Mucosa of descending colon (tissue), 3 donors: ENCODE results near the gene BMERB1. TPM values are rescaled to one million over a fixed set of nuclear protein-coding genes. Genes with fewer than 3 reads are reported as not detected.
A peak's percentile ranks its signal among the peaks of the same experiment; 100 is the strongest.
"Not testable (repeated sequence)": the region's sequence is repeated elsewhere in the genome, so short reads cannot be mapped to it uniquely, and the experiment has no call there.

Experiments used
- ATAC-seq: fragments of 200-7000 bp; cut with Tn5 transposase; one replicate; pipeline ENCODE4 v1.9.1; 2020; ENCODE audit warnings: mild to moderate bottlenecking, moderate library complexity
- DNase-seq, 3 donors: peaks; one replicate each; pipeline ENCODE4 v3.0.0-alpha.2; 2020
- H3K36me3 ChIP-seq: fragments of 200-600 bp; one replicate; pipeline ENCODE4 v1.8.0; 2021; ENCODE audit warnings: low read depth, mild to moderate bottlenecking
- H3K4me1 ChIP-seq: fragments of 200-600 bp; one replicate; pipeline ENCODE4 v1.8.0; 2021; ENCODE audit warnings: low read depth, mild to moderate bottlenecking
- H3K4me3 ChIP-seq: fragments of 200-600 bp; one replicate; pipeline ENCODE4 v1.8.0; 2021; ENCODE audit warnings: mild to moderate bottlenecking
- H3K9me3 ChIP-seq: fragments of 200-600 bp; one replicate; pipeline ENCODE4 v1.8.0; 2021; ENCODE audit warnings: mild to moderate bottlenecking
- intact Hi-C, 2 donors: fragments of 100-400 bp; cut with DNase I in 1 of 2; cut with micrococcal nuclease in 1 of 2; formaldehyde crosslinking; loops; one replicate each; pipeline versions ENCODE4 v1.11.0 to v1.11.1; 2022; cut with DNase I, micrococcal nuclease
- total RNA-seq, 3 donors: library from RNA; stranded (reverse); fragmentation: NEBNext Ultra II Directional in 2 of 3; extraction: Animal tissue kit (Norgen Biotek cat#: 25700) in 2 of 3; gene quantifications; one replicate each; pipeline versions ENCODE4 v1.2.1 to v1.2.4, GENCODE V29; 2021 to 2023
- TF ChIP-seq, protein P1 (sequence below): fragments of 200-600 bp; IDR thresholded peaks from one replicate; pipeline ENCODE4 v1.8.0; 2022; ENCODE audit warnings: antibody characterized with exemption, mild to moderate bottlenecking
- donor health status: DM: no; HTN: no; CAD: no; lungs with moderate emphysema.
- donor health status: DM: no; HTN: no; CAD: no.
- donor health status: DM: no; HTN: yes; CAD: no.

Gene BMERB1
- total RNA-seq, 3 donors from 2014 or later: 5.4 to 54.3 (median 9.1) TPM

DNA sequence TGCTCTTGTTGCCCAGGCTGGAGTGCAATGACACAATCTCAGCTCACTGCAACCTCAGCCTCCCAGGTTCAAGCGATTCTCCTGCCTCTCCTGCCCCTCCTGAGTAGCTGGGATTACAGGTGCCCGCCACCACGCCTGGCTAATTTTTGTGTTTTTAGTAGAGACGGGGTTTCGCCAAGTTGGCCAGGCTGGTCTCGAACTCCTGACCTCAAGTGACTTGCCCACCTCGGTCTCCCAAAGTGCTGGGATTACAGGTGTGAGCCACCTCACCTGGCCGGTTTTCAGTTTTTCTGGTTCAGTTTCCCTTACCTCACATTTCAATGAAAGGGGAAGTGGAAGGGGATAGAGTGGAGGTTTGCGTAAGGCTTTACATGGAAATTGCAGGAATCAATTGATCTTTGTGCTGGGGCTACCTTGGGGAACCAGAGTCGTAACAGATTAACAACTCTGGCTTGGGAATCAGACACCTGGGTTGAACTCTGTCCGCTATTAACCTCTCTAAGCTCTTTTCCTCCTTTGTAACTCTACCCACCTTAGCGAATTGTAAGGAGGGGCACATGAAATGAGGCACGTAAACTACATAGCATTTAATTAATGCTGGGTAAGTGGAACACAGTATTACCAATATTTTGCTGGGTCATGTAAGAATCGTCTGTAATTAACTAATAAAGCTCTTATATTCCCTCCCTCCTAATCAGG lies 35.6 kb upstream of the BMERB1 start:
- H3K4me3 ChIP-seq: no peak overlapping the region
- peak; percentile 55 for ATAC-seq
- intact Hi-C loops: no loop called here
- H3K9me3 ChIP-seq: no peaks in the 10 kb centered on the region
- no peaks in the 10 kb centered on the region for H3K36me3 ChIP-seq
- TF ChIP-seq, protein P1, sequence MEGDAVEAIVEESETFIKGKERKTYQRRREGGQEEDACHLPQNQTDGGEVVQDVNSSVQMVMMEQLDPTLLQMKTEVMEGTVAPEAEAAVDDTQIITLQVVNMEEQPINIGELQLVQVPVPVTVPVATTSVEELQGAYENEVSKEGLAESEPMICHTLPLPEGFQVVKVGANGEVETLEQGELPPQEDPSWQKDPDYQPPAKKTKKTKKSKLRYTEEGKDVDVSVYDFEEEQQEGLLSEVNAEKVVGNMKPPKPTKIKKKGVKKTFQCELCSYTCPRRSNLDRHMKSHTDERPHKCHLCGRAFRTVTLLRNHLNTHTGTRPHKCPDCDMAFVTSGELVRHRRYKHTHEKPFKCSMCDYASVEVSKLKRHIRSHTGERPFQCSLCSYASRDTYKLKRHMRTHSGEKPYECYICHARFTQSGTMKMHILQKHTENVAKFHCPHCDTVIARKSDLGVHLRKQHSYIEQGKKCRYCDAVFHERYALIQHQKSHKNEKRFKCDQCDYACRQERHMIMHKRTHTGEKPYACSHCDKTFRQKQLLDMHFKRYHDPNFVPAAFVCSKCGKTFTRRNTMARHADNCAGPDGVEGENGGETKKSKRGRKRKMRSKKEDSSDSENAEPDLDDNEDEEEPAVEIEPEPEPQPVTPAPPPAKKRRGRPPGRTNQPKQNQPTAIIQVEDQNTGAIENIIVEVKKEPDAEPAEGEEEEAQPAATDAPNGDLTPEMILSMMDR: no peak
- no peaks in the 10 kb centered on the region for H3K4me1 ChIP-seq
- DNase-seq: peak in 2 of 3 donors; percentile 12 to 27

DNA sequence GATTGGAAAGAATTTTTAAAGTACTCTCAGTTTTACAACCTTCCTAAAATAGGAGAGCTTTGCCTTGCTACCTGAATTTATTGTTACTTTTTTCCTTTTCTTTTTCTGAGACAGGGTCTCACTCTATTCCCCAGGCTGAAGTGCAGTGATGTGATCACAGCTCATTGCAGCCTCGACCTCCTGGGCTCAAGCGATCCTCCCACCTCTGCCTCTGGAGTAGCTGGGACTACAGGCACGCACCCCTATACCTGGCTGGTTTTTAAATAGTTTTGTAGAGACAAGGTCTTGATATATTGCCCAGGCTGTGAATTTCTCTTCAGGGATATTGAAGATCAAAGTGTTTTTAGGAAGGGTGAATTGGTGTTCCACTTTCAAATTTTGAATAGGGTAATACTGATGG lies 35.1 kb upstream of the BMERB1 start:
- no peak for DNase-seq
- Histone ChIP-seq H3K4me1 (no peaks in the 10 kb centered on the region), H3K36me3 (no peaks in the 10 kb centered on the region), H3K4me3 (no peak overlapping the region), H3K9me3 (no peaks in the 10 kb centered on the region)
- ATAC-seq: no peak
- intact Hi-C loops: no loop called here
- TF ChIP-seq, protein P1: no peak

DNA sequence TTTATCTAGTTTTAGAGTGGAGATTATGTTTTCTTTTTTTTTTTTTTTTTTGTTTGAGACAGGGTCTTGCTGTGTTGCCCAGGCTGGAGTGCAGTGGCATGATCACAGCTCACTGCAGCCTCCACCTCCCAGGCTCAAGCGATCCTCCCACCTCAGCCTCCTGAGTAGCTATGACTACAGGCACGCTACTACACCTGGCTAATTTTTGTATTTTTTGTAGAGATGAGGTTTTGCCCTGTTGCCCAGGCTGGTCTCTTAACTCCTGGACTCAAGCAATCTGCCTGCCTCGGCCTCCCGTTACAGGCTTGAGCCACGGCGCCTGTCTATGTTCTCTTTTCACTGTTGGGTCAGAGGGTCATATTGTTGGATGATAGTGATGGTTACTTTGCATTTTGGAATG lies 34.1 kb upstream of the BMERB1 start:
- intact Hi-C loops, H3K4me1 ChIP-seq, DNase-seq, H3K36me3 ChIP-seq, ATAC-seq, H3K4me3 ChIP-seq, H3K9me3 ChIP-seq: not testable (repeated sequence)

DNA sequence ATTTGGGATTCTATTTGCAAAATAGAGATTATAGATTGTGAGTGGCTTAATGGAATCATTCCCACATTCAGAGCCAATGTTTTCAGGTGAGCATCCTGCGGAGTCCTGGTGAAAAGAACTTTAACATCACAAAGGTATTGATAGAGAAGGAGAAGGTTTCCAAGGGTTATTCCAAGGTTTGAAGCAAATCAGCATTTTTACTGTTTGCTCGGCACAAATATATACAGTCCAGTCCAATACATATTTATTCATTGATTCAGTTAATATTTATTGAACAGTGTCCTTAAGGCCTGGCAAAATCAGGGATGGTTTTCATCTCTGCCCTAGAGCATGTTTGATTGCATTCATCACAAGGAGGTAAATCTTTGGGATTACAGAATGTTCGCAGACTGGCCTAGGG lies 32.4 kb upstream of the BMERB1 start:
- TF ChIP-seq, protein P1: no peak
- no peak for ATAC-seq
- H3K4me1 ChIP-seq: no peaks in the 10 kb centered on the region
- no peaks in the 10 kb centered on the region for H3K36me3 ChIP-seq
- intact Hi-C loops: no loop called here
- no peaks in the 10 kb centered on the region for H3K9me3 ChIP-seq
- no peak for DNase-seq
- H3K4me3 ChIP-seq: no peak overlapping the region

DNA sequence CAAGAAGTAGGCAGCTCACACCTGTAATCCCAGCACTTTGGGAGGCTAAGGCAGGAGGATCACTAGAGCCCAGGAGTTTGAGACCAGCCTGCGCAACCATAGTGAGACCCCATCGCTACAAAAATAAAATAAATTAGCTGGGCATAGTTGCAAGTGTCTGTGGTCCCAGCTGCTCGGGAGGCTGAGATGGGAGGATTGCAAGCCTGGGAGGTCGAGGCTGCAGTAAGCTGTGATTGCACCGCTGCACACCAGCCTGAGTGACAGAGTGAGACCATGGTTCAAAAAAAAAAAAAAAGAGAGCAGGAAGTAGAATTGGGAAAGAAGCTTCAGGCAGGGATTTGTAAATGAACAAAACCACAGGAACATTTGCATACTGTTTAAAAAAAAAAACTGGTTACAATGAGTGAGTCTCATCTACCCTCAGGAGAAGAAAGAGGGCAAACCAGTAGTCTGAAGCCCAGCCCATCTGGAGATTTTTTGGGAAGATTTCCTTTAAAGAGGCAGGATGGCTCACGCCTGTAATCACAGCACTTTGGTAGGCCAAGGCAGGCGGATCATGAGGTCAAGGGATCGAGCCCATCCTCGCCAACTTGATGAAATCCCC lies 30.9 kb upstream of the BMERB1 start:
- H3K9me3 ChIP-seq: no peaks in the 10 kb centered on the region
- H3K4me3 ChIP-seq: no peak overlapping the region
- TF ChIP-seq, protein P1: no peak
- H3K4me1 ChIP-seq: no peaks in the 10 kb centered on the region
- intact Hi-C loops: no loop called here
- no peak for DNase-seq
- no peak for ATAC-seq
- no peaks in the 10 kb centered on the region for H3K36me3 ChIP-seq

DNA sequence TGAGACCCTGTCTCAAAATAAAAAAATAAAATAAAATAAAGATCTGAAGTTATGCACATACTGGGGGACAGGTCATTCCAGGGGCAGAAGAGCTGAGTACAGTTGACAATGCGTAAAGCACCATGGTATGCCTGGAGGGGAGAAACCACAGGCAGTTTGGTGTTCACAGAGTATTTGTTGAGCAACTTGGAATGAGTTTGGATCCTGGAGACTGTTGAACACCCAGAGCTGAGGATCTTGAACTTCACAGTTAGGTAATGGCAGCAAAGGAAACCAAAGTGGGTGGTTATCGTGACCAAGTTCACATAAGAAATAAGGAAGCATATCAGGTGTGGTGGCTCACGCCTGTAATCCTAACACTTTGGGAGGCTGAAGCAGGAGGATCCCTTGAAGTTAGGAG lies 30.3 kb upstream of the BMERB1 start:
- H3K36me3 ChIP-seq, H3K9me3 ChIP-seq, DNase-seq, H3K4me1 ChIP-seq, intact Hi-C loops, H3K4me3 ChIP-seq, ATAC-seq: not testable (repeated sequence)
